Mesodermal cell (in vitro differentiated cells): ENCODE measurements around the gene CCDC201.

ENCODE experiments used
- H3K27ac ChIP-seq: 2 replicates; pipeline ENCODE4 v1.7.0; 2013; ENCODE audit warnings: mild to moderate bottlenecking, low read depth, low read length, moderate library complexity; ENCODE audit not compliant: severe bottlenecking
- H3K36me3 ChIP-seq: 2 replicates; pipeline ENCODE4 v1.7.1; 2013; ENCODE audit warnings: mild to moderate bottlenecking, low read length, moderate library complexity; ENCODE audit not compliant: control insufficient read depth, insufficient read depth
- H3K4me1 ChIP-seq: one replicate; pipeline ENCODE4 v1.7.1; 2013; ENCODE audit warnings: mild to moderate bottlenecking, low read length; ENCODE audit not compliant: insufficient read depth, control insufficient read depth, poor library complexity, severe bottlenecking
- H3K4me3 ChIP-seq: 2 replicates; pipeline ENCODE4 v1.7.0; 2013; ENCODE audit warnings: low read length, control low read depth, mild to moderate bottlenecking; ENCODE audit not compliant: insufficient read depth, poor library complexity, severe bottlenecking; ENCODE audit errors: extremely low read depth
- H3K9me3 ChIP-seq: 2 replicates; pipeline ENCODE4 v1.7.1; 2013; ENCODE audit warnings: mild to moderate bottlenecking, low read length, moderate library complexity; ENCODE audit not compliant: control insufficient read depth
- WGBS, 2 experiments: methylation state at CpG; one replicate each; pipeline ENCODE4 v1.1.5; 2013; ENCODE audit warnings: missing lambda C conversion rate in 2 of 2; ENCODE audit not compliant: insufficient coverage in 2 of 2; 5-methylcytosine and 5-hydroxymethylcytosine counted together

CCDC201 gene

GRCh38 chr7:45914911-45915310 lies 42.0 kb upstream of the CCDC201 start:
- no peak overlapping the region for H3K4me3 ChIP-seq
- 89 to 97% methylated on average over 10 of the region's 12 CpGs for WGBS, 2 experiments
- no peak overlapping the region for H3K27ac ChIP-seq
- H3K36me3 ChIP-seq = peaks cover 40% of the 10 kb centered on the region
- H3K9me3 ChIP-seq = no peaks in the 10 kb centered on the region
- peaks cover 5% of the 10 kb centered on the region for H3K4me1 ChIP-seq

GRCh38 chr7:45912972-45913371 lies 40.1 kb upstream of the CCDC201 start:
- 91 to 95% methylated on average over 3 to 7 of the region's 7 CpGs for WGBS, 2 experiments
- peaks cover 40% of the 10 kb centered on the region for H3K36me3 ChIP-seq

GRCh38 chr7:45911311-45911710 lies 38.4 kb upstream of the CCDC201 start:
- H3K4me1 ChIP-seq = no peaks in the 10 kb centered on the region
- no peak overlapping the region for H3K4me3 ChIP-seq
- WGBS, 2 experiments = 86 to 97% methylated on average over 8 to 9 of the region's 9 CpGs
- no peaks in the 10 kb centered on the region for H3K9me3 ChIP-seq
- H3K36me3 ChIP-seq = peaks cover 31% of the 10 kb centered on the region
- no peak overlapping the region for H3K27ac ChIP-seq

More at GRCh38 chr7:45912972-45913371, 40.1 kb upstream of the CCDC201 start:
- H3K27ac ChIP-seq = no peak overlapping the region
- H3K4me1 ChIP-seq = no peaks in the 10 kb centered on the region
- no peak overlapping the region for H3K4me3 ChIP-seq
- no peaks in the 10 kb centered on the region for H3K9me3 ChIP-seq

- Histone ChIP-seq H3K9me3 (no peaks in the 10 kb centered on the region), H3K36me3 (peaks cover 26% of the 10 kb centered on the region), H3K4me3 (no peak overlapping the region), H3K27ac (no peak overlapping the region), H3K4me1 (no peaks in the 10 kb centered on the region)
- WGBS, 2 experiments = 93% methylated on average over 2 to 3 of the region's 3 CpGs
Observed at GRCh38 chr7:45910855-45911254, 38.0 kb upstream of the CCDC201 start.

GRCh38 chr7:45909561-45909960 lies 36.7 kb upstream of the CCDC201 start:
- Histone ChIP-seq H3K9me3 (no peaks in the 10 kb centered on the region), H3K27ac (no peak overlapping the region), H3K36me3 (peaks cover 16% of the 10 kb centered on the region), H3K4me3 (no peak overlapping the region), H3K4me1 (no peaks in the 10 kb centered on the region)

GRCh38 chr7:45902820-45903219 lies 29.9 kb upstream of the CCDC201 start:
- H3K36me3 ChIP-seq = no peaks in the 10 kb centered on the region
- no peaks in the 10 kb centered on the region for H3K4me1 ChIP-seq
- H3K9me3 ChIP-seq = no peaks in the 10 kb centered on the region
- WGBS, 2 experiments = no CpG with 5 or more reads among the region's 1 CpG
- H3K4me3 ChIP-seq = no peak overlapping the region
- no peak overlapping the region for H3K27ac ChIP-seq

GRCh38 chr7:45901566-45901965 lies 28.7 kb upstream of the CCDC201 start:
- H3K9me3 ChIP-seq = no peaks in the 10 kb centered on the region
- WGBS, 2 experiments = 86 to 89% methylated on average over 1 of the region's 1 CpG
- no peak overlapping the region for H3K27ac ChIP-seq
- H3K4me3 ChIP-seq = no peak overlapping the region
- H3K4me1 ChIP-seq = no peaks in the 10 kb centered on the region
- no peaks in the 10 kb centered on the region for H3K36me3 ChIP-seq

- WGBS, 2 experiments = 88% methylated on average over 2 of the region's 2 CpGs; no CpG with 5 or more reads in 1 of the 2 experiments
- no peaks in the 10 kb centered on the region for H3K4me1 ChIP-seq
- H3K36me3 ChIP-seq = no peaks in the 10 kb centered on the region
- no peak overlapping the region for H3K4me3 ChIP-seq
- no peak overlapping the region for H3K27ac ChIP-seq
- H3K9me3 ChIP-seq = no peaks in the 10 kb centered on the region
Observed at GRCh38 chr7:45898222-45898621, 25.3 kb upstream of the CCDC201 start.

- no CpG with 5 or more reads among the region's 1 CpG for WGBS, 2 experiments
- H3K4me3 ChIP-seq = no peak overlapping the region
- H3K9me3 ChIP-seq = no peaks in the 10 kb centered on the region
- no peak overlapping the region for H3K27ac ChIP-seq
- no peaks in the 10 kb centered on the region for H3K4me1 ChIP-seq
- no peaks in the 10 kb centered on the region for H3K36me3 ChIP-seq
Observed at GRCh38 chr7:45897042-45897690, 24.3 kb upstream of the CCDC201 start.

GRCh38 chr7:45894665-45895062 lies 21.8 kb upstream of the CCDC201 start:
- Histone ChIP-seq H3K9me3 (no peaks in the 10 kb centered on the region), H3K36me3 (no peaks in the 10 kb centered on the region), H3K4me1 (peaks cover 3% of the 10 kb centered on the region), H3K4me3 (no peak overlapping the region), H3K27ac (no peak overlapping the region)

GRCh38 chr7:45893996-45894664 lies 21.2 kb upstream of the CCDC201 start:
- no peak overlapping the region for H3K4me3 ChIP-seq
- H3K4me1 ChIP-seq = peaks cover 8% of the 10 kb centered on the region
- no peaks in the 10 kb centered on the region for H3K36me3 ChIP-seq
- WGBS, 2 experiments = 76 to 82% methylated on average over 4 of the region's 4 CpGs
- no peaks in the 10 kb centered on the region for H3K9me3 ChIP-seq
- no peak overlapping the region for H3K27ac ChIP-seq
